Measurements from ENCODE around the gene CELF1. TPM values are rescaled to one million over a fixed set of nuclear protein-coding genes. Genes with fewer than 3 reads are reported as not detected.

The CELF1 gene
- total and polyA plus RNA-seq, 9 of the 15 experiments (the other 6 are each of a cell fraction or from before 2014, with no cell fraction given): 11.3 to 142 (median 77.4) TPM

GRCh38 chr11:47514825-47515647 is 37.9 kb downstream of the CELF1 start:
- ChIA-PET POLR2A (interaction anchor here (0.7 to 3.8 kb wide), 8 partner anchors 10 to 37 kb away, joined by 3 to 10 read pairs (median 3); no protein-coding TSS in a partner anchor), CTCF (ENCODE audit: low intra/inter-chr PET ratio) (no interaction called here)
- Histone ChIP-seq H3K9me1 (ENCODE audit: control insufficient read depth, insufficient read depth, low read length) (peaks cover 7% of the 10 kb centered on the region), H3K4me2 (ENCODE audit: insufficient read depth, low read length) (0 out of 2 replicates have a peak overlapping the region, but pooled peaks have one; percentile 25), H3K4me1 (replicated peaks in 1 of 2; ENCODE audit: control insufficient read depth in 2 of 2, insufficient read depth in 2 of 2, low read length in 2 of 2) (peaks cover 37 to 59% of the 10 kb centered on the region in 2 experiments), H3K9me3 (replicated peaks; ENCODE audit: control insufficient read depth, insufficient read depth, low read depth, low read length) (no peaks in the 10 kb centered on the region), H3K27me3 (ENCODE audit: control insufficient read depth in 2 of 2, insufficient read depth in 2 of 2, low read length in 2 of 2) (no peaks in the 10 kb centered on the region), H3K4me3 (no peak overlapping the region), H3K79me2 (ENCODE audit: control insufficient read depth, insufficient read depth, low read length) (peaks cover 96% of the 10 kb centered on the region), H4K20me1 (replicated peaks; ENCODE audit: control insufficient read depth, insufficient read depth, low read length) (peaks cover 32% of the 10 kb centered on the region), H2AFZ (ENCODE audit: low read depth, low read length) (no peak overlapping the region), H3K9ac (ENCODE audit: insufficient read depth in 1 of 2, low read depth in 2 of 2, low read length in 2 of 2) (no peak overlapping the region; a peak in 1 of 4 replicates), H3K27ac (ENCODE audit: extremely low read depth, low read depth, low read length) (peak overlapping the region; percentile 48; the same call in 1 of the 3 replicates), H3K36me3 (ENCODE audit: control insufficient read depth, insufficient read depth, low read length) (peaks cover 6% of the 10 kb centered on the region; the same call in 2 of the 3 replicates)
- BruUV-seq (replicated peaks): TSS peak; percentile 19
- FAIRE-seq: peak; percentile 62
- in situ Hi-C loops (cut with MboI) (no loop called here), intact Hi-C loops (cut with micrococcal nuclease) (loop anchor here (5.0 kb wide), 1 partner anchor 37 kb away; the partner anchor contains the start of gene CELF1)
- peak; percentile 33 to 70 (median 38) for DNase-seq (ENCODE audit: extremely low read depth in 1 of 4, low spot score in 3 of 4)
- ATAC-seq: peak; percentile 63
- WGBS (ENCODE audit: insufficient coverage, low coverage, missing lambda C conversion rate): 29% methylated on average over 5 of the region's 5 CpGs
- peak; percentile 84 for TF ChIP-seq FOXJ3 (CRISPR knock-in tag; IDR thresholded peaks at IDR 0.05)
- no peak for TF ChIP-seq ZNF133 (CRISPR knock-in tag; IDR thresholded peaks at IDR 0.05)
- TF ChIP-seq EGR1 (conservative IDR thresholded peaks at IDR 0.05): peak; percentile 24; the same call in 1 of the 2 replicates
- 0 out of 3 replicates have a peak, but pooled peaks of 1 of the 2 experiments have one; percentile 31 for TF ChIP-seq CBX3 (IDR thresholded peaks at IDR 0.05; ENCODE audit: borderline replicate concordance in 1 of 2, low read length in 2 of 2)
- no peak for TF ChIP-seq DIDO1 (tag; IDR thresholded peaks at IDR 0.05; ENCODE audit: low read depth)
- TF ChIP-seq KDM1A (IDR thresholded peaks at IDR 0.05): peak; percentile 98
- TF ChIP-seq ZNF384 (IDR thresholded peaks at IDR 0.05; ENCODE audit: low read depth, low read length): peak; percentile 50; the same call in 1 of the 2 replicates
- TF ChIP-seq HDAC2 (IDR thresholded peaks at IDR 0.05): peak; percentile 71; the same call in 1 of the 2 replicates
- TF ChIP-seq HNRNPH1 (optimal IDR thresholded peaks at IDR 0.05; ENCODE audit: low read depth, low read length): no peak
- TF ChIP-seq MYC (IDR thresholded peaks at IDR 0.05; ENCODE audit: low read depth, low read length): peak; percentile 34; the same call in 1 of the 2 replicates
- no peak for TF ChIP-seq MYC (CRISPR knock-in tag; IDR thresholded peaks at IDR 0.05; ENCODE audit: borderline replicate concordance, low read depth)
- no peak for TF ChIP-seq KLF6 (CRISPR knock-in tag; IDR thresholded peaks at IDR 0.05; ENCODE audit: borderline replicate concordance)
- TF ChIP-seq NR1H2 (CRISPR knock-in tag; IDR thresholded peaks at IDR 0.05): 0 out of 2 replicates have a peak, but pooled peaks have one; percentile 37
- TF ChIP-seq CBFA2T3 (IDR thresholded peaks at IDR 0.05): peak; percentile 79
- no peak for TF ChIP-seq RBM22 (IDR thresholded peaks at IDR 0.05; ENCODE audit: low read depth, low read length, poor library complexity, severe bottlenecking)
- no peak for TF ChIP-seq ZNF592 (IDR thresholded peaks at IDR 0.05)
- peak; percentile 44; the same call in 1 of the 2 replicates for TF ChIP-seq MAX (CRISPR knock-in tag; IDR thresholded peaks at IDR 0.05)
- TF ChIP-seq RCOR1 (IDR thresholded peaks at IDR 0.05; ENCODE audit: borderline replicate concordance in 1 of 2, low read depth in 2 of 2, low read length in 2 of 2): peak; percentile 88 to 96
